Uterus (tissue), 4 donors: Measurements from ENCODE around the gene ARMC2. TPM values are rescaled to one million over a fixed set of nuclear protein-coding genes. Genes with fewer than 3 reads are reported as not detected.

Experiments used
- DNase-seq, 2 donors: peaks; one replicate each; pipeline ENCODE4 v3.0.0-alpha.2; 2019 to 2020
- H3K27ac ChIP-seq, 2 donors: fragments of 200-600 bp; sonication (generic); 1 replicate in 1 of 2; 2 replicates in 1 of 2; pipeline ENCODE4 v1.5.1; 2016 to 2018
- H3K27me3 ChIP-seq, 2 donors: fragments of 200-600 bp; sonication (generic); one replicate each; pipeline ENCODE4 v1.5.1; 2018 to 2019; ENCODE audit warnings: control low read depth in 1 of 2
- H3K36me3 ChIP-seq, 2 donors: fragments of 200-600 bp; sonication (generic); one replicate each; pipeline ENCODE4 v1.5.1; 2019; ENCODE audit warnings: control low read depth in 1 of 2
- H3K4me1 ChIP-seq, 2 donors: fragments of 200-600 bp; sonication (generic); one replicate each; pipeline ENCODE4 v1.5.1; 2018 to 2019; ENCODE audit warnings: control low read depth in 1 of 2
- H3K4me3 ChIP-seq, 2 donors: fragments of 200-600 bp; sonication (generic); 1 replicate in 1 of 2; 2 replicates in 1 of 2; pipeline ENCODE4 v1.5.1; 2018 to 2019; ENCODE audit warnings: mild to moderate bottlenecking in 1 of 2
- H3K9me3 ChIP-seq, 2 donors: fragments of 200-600 bp; sonication (generic); one replicate each; pipeline ENCODE4 v1.5.1; 2019; ENCODE audit warnings: control low read depth in 1 of 2
- CTCF ChIP-seq, 4 experiments: fragments of 200-600 bp in 2 of 4; fragments of 450-650 bp in 2 of 4; sonication (generic) in 2 of 4; IDR thresholded peaks; one replicate each; pipeline ENCODE4 v1.5.1; 2016 to 2019; ENCODE audit warnings: antibody characterized with exemption in 4 of 4, mild to moderate bottlenecking in 2 of 4, moderate library complexity in 1 of 4
- POLR2A ChIP-seq, 2 donors: fragments of 450-650 bp; IDR thresholded peaks; one replicate each; pipeline ENCODE4 v1.6.1; 2016; ENCODE audit warnings: antibody characterized with exemption in 2 of 2, mild to moderate bottlenecking in 1 of 2, moderate library complexity in 1 of 2
- intact Hi-C: fragments of 100-400 bp; cut with DNase I; formaldehyde crosslinking; loops from one replicate; pipeline ENCODE4 v1.15.1; 2023; ENCODE audit warnings: low total_unique reads
- total RNA-seq, 4 donors: library from RNA; depleted of rRNA in 3 of 4; stranded (reverse); fragments of >200 nt in 3 of 4; gene quantifications; one replicate each; pipeline versions ENCODE4 v1.1.0 to v1.2.4, GENCODE V29; 2014 to 2023
- donor health status: DM: yes; HTN: yes; CAD: no.

ARMC2 gene
- total RNA-seq, 4 donors from 2014 or later: 5.1 to 15.1 (median 9.1) TPM; not detected in 1

DNA sequence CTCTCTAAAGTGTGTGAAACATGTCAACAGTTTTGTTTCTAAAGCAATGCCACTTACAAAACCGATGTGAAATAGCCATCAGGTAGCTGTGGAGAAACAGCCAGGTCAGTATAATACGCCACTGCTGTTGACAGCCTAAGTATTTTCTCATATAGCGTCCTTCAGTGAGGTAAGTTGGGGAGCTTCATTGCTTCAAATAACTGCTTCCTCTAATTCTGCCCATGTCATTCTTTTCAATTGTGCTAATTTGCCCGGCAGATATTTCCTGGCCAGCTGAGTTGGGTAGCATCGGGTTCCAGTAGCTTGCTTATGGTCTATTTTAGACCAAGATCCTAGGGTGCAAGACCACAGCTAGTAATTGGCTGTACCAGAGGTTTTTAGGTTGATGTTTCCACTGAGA is 2.1 kb upstream of the ARMC2 start:
- Histone ChIP-seq H3K36me3 (no peaks in the 10 kb centered on the region), H3K4me3 (no peak overlapping the region), H3K4me1 (no peaks in the 10 kb centered on the region), H3K27me3 (no peaks in the 10 kb centered on the region), H3K27ac (no peak overlapping the region), H3K9me3 (no peaks in the 10 kb centered on the region)
- no peak for DNase-seq
- intact Hi-C loops: loop anchor here (10.0 kb wide), 1 partner anchor 249 kb away; the partner anchor contains the start of genes CEP57L1 and SESN1
- TF ChIP-seq CTCF (IDR thresholded peaks at IDR 0.05): no peak
- TF ChIP-seq POLR2A (IDR thresholded peaks at IDR 0.05): no peak

- intact Hi-C loops: loop anchor here (10.0 kb wide), 1 partner anchor 248 kb away; the partner anchor contains the start of genes CEP57L1 and SESN1
These were observed 1.6 kb upstream of the ARMC2 start for GRCh38 chr6:108846628-108847027.

GRCh38 chr6:108847738-108848115 is 495 bp upstream of the ARMC2 start:
- no peaks in the 10 kb centered on the region for H3K36me3 ChIP-seq
- intact Hi-C loops: loop anchor here (10.0 kb wide), 1 partner anchor 247 kb away; the partner anchor contains the start of genes CEP57L1 and SESN1
- TF ChIP-seq CTCF (IDR thresholded peaks at IDR 0.05) (no peak), POLR2A (IDR thresholded peaks at IDR 0.05) (no peak)
- peak overlapping the region; percentile 63 to 74 for H3K4me3 ChIP-seq
- no peaks in the 10 kb centered on the region for H3K27me3 ChIP-seq
- peak overlapping the region; percentile 75 to 79 for H3K27ac ChIP-seq
- no peaks in the 10 kb centered on the region for H3K4me1 ChIP-seq
- H3K9me3 ChIP-seq: no peaks in the 10 kb centered on the region
- no peak for DNase-seq

More at GRCh38 chr6:108846628-108847027, 1.6 kb upstream of the ARMC2 start:
- H3K4me3 ChIP-seq: no peak overlapping the region
- TF ChIP-seq CTCF (IDR thresholded peaks at IDR 0.05): no peak
- TF ChIP-seq POLR2A (IDR thresholded peaks at IDR 0.05): no peak
- DNase-seq: no peak
- no peaks in the 10 kb centered on the region for H3K36me3 ChIP-seq
- H3K4me1 ChIP-seq: no peaks in the 10 kb centered on the region
- H3K27me3 ChIP-seq: no peaks in the 10 kb centered on the region
- no peak overlapping the region for H3K27ac ChIP-seq
- H3K9me3 ChIP-seq: no peaks in the 10 kb centered on the region

DNA sequence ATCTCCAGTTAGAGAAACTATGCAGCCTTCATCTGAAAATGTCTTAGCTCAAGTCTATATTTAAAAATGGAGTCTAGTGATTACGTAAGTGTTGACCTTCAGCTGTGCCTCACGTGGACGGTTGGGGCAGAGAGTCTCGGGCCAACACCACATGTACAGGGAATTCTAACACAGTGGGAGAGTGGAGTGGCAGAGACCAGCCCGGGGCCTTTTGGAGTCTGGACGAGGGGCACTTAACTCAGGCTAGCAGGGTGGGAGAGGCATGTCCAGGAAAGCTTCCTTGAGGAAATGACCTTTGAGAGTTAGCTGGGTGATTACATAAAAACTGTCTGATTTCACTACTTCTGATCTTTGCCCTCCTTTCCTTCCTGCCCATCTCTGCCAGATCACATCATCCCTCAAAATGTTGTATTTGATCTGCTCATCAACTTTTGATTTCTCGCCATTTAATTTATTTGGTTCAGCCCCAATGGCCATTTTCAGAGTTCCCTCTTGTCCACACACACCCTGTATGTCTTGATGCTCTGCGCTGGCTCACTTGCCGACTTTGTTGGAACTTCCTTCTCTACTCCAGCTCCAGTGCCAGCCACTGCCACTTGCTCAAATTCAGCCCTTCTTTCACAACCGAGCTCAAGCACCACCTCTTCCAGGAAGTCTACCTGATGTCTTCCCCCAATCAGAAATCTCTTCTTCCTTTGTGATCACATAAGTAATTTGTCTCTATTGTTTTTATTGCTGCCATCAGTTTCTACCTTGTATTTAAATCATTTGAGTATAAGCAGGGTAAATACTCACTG is 2.6 kb downstream of the ARMC2 start:
- Histone ChIP-seq H3K4me1 (no peaks in the 10 kb centered on the region), H3K27ac (peak overlapping the region; percentile 24 to 28), H3K36me3 (no peaks in the 10 kb centered on the region), H3K4me3 (no peak overlapping the region), H3K27me3 (no peaks in the 10 kb centered on the region), H3K9me3 (no peaks in the 10 kb centered on the region)
- intact Hi-C loops: no loop called here
- DNase-seq: peak in 1 of 2 donors; percentile 35
- TF ChIP-seq POLR2A (IDR thresholded peaks at IDR 0.05) (no peak), CTCF (IDR thresholded peaks at IDR 0.05) (peak in 1 of 4 experiments; percentile 3)

DNA sequence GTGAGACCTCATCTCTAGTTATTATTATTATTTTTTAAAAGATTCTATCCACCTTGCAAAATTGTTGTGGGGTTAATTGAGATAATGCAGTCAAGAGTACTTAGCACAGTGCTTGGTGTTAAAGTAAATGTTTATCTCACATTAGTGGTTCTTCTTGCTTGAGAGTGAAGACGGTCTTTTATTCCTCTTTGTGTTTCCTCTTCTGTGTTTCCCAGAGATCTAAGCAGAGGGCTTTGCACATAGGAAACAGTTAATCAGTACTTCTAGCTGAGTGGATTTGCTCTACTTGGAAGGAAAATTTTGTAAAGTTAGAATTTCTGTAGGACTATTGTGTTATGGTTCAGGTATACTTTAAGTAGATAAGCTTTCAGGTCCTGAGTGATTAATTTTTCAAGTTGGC is 3.5 kb downstream of the ARMC2 start:
- Histone ChIP-seq H3K9me3 (peaks cover 0 to 4% of the 10 kb centered on the region in 2 donors), H3K27ac (no peak overlapping the region)

More for the DNA sequence above, 3.5 kb downstream of the ARMC2 start:
- DNase-seq: no peak
- intact Hi-C loops: no loop called here
- H3K36me3 ChIP-seq: no peaks in the 10 kb centered on the region
- TF ChIP-seq POLR2A (IDR thresholded peaks at IDR 0.05) (no peak), CTCF (IDR thresholded peaks at IDR 0.05) (no peak)
- H3K4me3 ChIP-seq: no peak overlapping the region
- H3K4me1 ChIP-seq: no peaks in the 10 kb centered on the region
- no peaks in the 10 kb centered on the region for H3K27me3 ChIP-seq
